Stimulated activated CD4-positive, alpha-beta T cell treated with anti-CD3 and anti-CD28 coated beads, TNF-alpha, amount 100 ng/mL, for 4 hours (primary cell): ENCODE data around the gene SIGLEC1.

Source experiments
- DNase-seq, 3 experiments: peaks; one replicate each; pipeline ENCODE4 v3.0.0-alpha.2; 2020; ENCODE audit warnings: low read depth in 3 of 3

The SIGLEC1 gene

DNA sequence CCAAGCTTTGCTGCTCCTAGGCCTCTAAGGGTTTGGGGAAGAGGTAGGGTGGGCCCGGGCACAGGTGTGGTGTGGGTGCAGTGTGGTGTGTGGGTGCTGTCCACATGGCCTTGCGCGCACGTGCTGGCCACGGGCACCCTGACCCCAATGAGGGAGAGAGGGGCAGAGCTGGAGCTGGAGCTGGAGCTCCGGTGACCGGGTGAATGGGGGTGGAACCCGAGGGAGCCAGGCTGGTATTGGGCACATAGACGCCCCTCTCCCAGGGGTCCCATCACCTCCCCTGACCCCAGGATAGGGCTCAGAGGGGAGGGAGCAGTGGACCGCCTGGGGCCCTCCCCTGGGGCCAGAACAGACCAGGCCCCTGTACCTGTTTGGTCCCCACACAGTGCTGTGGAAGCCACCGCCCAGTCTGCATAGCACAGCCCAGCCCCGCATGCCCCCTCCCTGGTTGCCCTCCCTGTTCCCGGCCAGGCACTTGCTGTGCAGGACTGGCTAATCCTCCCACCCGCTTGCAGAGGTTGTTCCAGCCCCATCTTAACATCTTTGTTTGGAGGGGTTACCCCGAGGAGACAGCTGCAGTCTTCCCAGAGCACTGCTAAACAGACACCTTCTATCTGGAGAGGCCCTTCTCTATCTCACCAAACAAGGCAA, 31.6 kb downstream of the SIGLEC1 start:
- no peak for DNase-seq

GRCh38 chr20:3679749-3680700, 32.4 kb downstream of the SIGLEC1 start:
- no peak for DNase-seq

GRCh38 chr20:3678856-3679720, 33.3 kb downstream of the SIGLEC1 start:
- no peak for DNase-seq

DNA sequence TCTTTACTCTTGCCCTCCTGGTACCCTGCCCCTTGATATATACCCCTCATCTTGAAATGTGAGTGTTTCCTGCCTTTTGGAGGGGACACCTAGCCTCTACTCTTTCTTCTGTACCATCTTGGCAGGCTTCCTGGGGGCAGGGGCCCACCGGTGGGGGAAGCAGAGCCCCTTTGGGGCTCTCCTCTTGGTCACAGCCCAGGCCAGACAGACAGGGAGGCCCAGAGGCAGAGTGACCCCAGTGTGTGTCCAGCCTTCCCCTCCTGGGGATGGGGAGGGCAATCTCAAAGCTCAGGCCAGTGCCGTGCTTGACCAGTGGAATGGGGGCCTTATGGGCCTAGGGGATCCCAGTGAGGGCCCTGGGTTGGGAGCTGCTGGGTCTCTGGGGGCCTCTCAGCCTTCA, 34.2 kb downstream of the SIGLEC1 start:
- DNase-seq = no peak

GRCh38 chr20:3677733-3678132, 34.7 kb downstream of the SIGLEC1 start:
- DNase-seq = no peak

DNA sequence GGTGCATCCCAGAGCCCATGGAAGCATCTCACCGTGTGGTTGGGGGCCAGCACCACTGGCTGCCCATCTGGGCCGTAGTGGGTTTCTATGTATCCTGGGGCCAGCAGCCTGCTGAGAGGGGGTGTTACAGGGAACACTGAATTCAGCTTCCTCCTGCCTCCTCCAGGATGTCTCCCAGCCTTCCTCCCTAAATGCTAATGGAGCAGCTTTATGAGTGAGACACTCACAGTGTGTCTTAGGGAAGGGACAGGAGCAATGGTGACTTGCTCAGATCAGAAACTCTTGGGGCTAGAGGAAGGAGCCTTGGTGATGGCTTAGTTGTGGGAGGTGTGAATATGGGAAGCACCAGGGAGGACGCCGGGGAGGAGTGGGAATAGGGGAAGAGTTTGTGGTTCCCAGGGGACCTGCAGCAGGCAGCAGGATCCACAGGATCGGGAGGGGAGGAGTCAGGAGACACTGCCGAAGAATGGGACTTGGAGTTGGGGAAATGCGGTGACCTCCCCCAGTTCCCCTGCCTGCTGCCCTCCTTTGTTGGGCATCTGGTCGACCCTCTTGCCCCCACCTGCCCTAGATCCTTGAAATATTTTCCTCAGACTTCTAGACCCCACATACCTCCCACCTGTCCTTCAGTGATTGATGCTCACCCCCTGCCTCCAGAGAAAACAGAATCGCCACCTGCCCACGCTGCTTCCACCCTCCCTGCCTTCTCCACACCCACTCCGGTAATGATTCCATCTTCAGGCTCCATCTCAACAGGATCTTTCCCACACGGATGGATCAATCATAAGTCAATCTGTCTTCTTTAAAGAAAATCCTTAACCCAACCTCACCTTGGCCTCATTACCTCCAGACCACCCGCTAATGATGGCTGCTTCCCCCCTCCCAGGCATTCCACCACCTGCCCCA, 37.2 kb downstream of the SIGLEC1 start:
- no peak for DNase-seq

DNA sequence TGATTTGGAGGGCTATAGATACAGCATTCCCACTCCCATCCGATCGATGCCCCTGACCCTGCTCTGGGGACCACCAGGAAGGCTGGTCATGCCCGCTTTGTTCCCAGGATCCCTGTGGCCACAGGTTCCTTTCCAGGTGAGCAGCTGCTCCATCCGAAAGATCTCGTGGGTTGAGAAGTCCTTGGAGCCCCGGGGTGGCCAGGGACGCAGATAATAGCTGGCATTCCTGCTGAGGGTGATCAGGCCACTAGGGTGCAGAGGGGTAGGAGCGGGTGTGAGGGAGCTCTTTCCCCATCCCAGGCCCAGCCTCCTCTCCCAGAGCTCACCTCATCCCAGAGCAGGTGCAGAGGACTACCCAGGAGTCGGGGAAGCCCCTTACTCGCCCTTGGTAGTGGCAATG, 38.0 kb downstream of the SIGLEC1 start:
- DNase-seq = no peak

DNA sequence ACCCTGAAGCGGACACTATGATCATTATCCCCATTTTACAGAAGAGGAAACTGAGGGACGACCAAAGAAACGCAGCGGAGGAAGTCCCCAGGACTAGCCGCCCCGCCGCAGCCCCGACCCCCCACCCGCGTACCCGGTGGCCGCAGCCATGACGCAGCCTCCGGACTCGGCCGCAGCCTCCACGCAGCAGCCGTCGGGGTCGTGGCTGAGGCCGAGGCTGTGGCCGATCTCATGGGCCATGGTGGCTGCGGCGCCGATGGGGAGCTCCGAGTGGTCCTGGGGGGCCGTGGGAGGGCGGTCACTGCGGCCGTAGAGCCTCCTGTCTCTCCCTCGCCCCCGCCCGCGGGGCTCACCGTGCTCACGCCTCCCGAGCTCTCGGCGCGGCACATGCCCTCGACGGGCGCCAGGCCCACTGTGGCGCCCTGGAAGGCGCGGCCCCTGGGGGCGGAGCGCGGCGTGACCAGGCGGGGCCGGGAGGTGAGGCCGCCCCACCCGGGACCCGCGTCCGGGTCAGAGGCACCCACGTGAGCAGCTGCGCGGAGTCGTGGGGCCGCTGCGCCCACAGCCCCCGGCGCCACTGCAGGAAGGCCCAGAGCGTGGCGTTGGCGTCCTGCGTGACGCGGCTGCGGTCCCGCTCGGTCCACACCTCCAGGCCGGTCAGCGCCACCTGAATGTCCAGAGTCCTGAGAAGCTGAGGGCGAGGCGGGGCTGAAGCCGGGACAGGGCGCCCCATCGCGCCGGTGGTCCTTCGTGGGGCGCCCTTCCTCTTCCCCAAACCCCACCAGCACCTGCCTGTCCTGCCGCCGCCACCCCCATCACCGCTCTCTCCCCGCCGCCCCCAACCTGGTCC, 39.0 kb downstream of the SIGLEC1 start:
- DNase-seq = no peak

- no peak for DNase-seq
These were observed 39.7 kb downstream of the SIGLEC1 start for GRCh38 chr20:3672547-3673171.

GRCh38 chr20:3671986-3672546, 40.3 kb downstream of the SIGLEC1 start:
- DNase-seq = no peak

DNA sequence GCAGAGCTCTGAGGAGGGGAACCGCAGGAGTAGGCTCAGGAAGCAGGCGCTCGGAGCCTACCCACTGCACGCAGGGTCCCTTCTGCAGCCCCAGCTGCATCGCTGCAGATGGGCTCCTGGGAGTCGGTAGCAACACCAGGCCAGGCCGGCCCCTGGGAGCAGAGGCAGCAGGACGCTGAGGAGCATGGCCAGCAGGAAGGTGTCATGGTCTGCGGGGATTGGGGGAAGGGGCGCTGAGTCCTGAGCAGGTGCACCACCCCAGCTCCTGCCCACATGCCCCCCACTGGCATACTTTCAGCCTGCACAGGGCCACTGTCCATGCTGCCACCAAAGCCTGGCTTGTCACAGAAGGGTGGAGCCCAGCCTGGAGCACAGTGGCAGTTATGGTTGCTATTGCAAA, 41.5 kb downstream of the SIGLEC1 start:
- DNase-seq = no peak

- no peak for DNase-seq
These were observed 41.9 kb downstream of the SIGLEC1 start for GRCh38 chr20:3670511-3670910.

DNA sequence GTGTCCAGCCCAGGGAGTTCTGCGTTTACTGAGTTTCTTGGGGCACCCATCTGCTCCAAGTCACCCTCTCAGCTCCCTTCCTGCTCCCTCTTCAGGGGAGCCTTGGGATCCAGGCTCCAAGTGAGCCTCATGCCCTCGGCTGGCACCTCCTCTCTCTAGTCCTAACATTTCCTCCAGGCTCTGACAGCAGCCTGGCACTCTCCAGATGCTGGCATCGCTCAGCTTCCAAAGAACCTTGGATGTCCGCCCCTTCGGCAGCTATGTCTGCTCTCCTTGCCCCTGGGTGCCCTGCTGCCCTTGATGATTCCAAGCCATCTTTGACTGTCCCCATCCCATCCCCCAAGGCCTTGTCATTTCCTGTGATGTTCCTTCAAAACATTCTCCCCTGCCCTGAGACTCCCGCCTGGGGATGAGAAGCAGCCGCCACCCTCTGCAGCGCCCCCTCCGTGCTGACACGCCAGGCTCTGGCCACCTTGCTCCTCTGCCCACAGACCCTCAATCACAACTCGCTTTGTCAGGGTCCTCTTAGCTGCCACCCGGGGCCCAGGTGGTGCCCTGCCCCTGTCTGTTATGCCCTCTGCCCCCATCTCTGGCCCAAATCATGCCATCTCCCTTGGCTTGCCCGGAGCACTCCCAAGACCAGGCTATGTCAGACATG, 42.6 kb downstream of the SIGLEC1 start:
- no peak for DNase-seq

DNA sequence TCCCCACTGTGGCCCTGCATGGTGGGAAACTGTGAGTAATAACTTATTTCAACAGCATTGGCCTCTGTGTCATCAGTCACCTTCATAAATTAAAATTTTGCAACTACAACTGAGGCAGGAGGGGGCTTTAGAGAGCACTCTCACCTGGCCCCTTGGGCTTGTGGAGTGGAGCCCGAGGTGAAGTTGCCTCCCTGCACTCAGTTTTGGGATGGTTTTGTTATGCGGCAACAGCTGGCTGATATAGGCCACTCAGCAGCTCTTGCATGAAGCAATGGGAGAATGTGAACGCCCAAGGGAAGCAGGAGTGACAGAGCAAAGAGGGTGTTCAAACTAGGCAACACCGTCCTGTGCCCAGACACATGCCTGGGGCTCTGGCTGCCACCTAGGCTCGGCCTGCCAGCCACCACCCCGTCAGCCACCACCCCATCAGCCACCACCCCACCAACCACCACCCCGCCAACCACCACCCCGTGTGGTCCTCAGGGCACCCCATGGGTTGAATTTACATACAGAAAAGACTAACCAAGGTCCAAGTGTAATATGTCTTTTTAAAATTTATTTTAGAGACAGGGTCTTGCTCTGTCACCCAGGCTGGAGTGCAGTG, 44.9 kb downstream of the SIGLEC1 start:
- no peak for DNase-seq

DNA sequence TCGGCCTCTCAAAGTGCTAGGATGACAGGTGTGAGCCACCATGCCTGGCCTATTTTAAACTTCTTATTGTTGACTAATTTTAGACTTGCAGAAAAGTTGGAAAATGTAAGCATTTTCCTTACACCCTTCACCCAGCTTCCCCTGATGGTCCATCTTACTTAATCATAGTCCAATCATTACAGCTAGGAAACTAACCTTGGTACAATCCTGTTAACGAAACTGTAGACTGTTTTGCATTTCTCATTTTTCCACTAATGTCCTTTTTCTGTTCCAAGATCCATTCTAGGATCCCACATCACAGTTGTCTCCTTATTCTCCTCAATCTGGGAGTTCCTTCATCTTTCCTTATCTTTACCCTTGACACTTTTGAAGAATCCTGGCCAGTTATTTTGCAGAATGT, 48.5 kb downstream of the SIGLEC1 start:
- DNase-seq = no peak

DNA sequence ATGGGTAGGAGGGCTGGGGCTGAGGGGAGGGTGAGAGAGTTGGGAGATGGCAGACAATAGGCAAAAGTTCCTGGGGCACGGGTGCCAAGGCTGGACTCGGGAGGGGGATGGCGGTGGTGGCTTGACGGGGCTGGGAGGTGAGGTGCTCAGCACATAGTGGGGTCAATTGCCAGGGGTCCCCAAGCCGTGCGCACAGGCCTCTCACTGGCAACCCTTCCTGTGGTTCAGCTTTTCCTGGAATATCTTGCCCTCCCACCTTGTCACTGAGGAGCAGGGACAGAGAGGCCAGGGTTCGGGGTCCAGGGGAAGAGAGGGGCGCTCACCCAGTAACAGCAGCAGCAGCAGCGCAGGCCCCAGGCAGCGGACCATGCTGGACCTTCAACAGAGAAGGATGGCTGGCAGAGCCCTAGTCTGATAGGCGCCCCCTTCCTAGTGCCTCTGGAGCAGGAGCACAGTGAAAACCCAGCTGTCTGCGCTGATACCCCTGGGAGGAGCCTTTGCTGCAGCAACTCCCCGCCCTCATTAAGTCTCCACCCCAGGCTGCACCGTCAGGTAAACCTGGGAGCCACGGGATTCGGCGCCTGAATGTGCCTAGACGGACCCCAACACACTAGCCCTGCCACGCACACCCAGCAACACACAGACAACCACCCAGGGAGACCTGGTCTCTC, 49.2 kb downstream of the SIGLEC1 start, which contains the start of gene GFRA4:
TSS of gene GFRA4 (minus strand) at position 369 of the 671 bp plus-strand sequence. CDS start at position 369, 0 bp downstream.
- DNase-seq = no peak
